ENCODE results near the gene ATP1A4.

Gene ATP1A4

DNA sequence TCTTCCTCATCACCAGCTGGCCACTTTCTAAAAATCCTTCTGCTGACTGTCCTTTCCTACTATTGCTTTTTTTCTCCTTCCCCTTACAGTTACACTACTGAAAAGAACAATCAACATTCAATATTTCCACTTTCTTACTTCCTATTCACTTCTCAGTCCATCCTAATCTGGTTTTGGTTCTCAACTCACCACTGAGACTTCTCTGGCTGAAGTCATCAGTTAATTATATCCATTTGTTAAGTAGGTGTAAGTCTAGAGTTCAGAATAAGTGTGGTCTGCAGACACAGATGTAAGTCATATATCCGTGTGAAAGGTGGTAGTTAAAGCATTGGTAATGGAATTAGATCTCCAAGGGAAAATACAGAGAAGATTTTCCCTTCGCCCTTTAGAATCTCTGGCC, 75.2 kb downstream of the ATP1A4 start:
- no peak for DNase-seq (ENCODE audit: low read depth in 2 of 2, low spot score in 1 of 2)

- DNase-seq (ENCODE audit: low read depth in 2 of 2, low spot score in 1 of 2): no peak
These were observed 75.6 kb downstream of the ATP1A4 start for GRCh38 chr1:160227034-160227433.

GRCh38 chr1:160227561-160227960, 76.2 kb downstream of the ATP1A4 start:
- no peak for DNase-seq (ENCODE audit: low read depth in 2 of 2, low spot score in 1 of 2)

GRCh38 chr1:160228431-160228830, 77.0 kb downstream of the ATP1A4 start:
- DNase-seq (ENCODE audit: low read depth in 2 of 2, low spot score in 1 of 2): no peak

- DNase-seq (ENCODE audit: low read depth in 2 of 2, low spot score in 1 of 2): no peak
These were observed 81.5 kb downstream of the ATP1A4 start for GRCh38 chr1:160232911-160233310.

All from stimulated activated CD8-positive, alpha-beta memory T cell treated with anti-CD3 and anti-CD28 coated beads, Interleukin-4, amount 100 ng/mL, for 4 hours (primary cell).